ENCODE data around the gene BCAS3.
A peak's percentile ranks its signal among the peaks of the same experiment; 100 is the strongest.

Gene BCAS3

DNA sequence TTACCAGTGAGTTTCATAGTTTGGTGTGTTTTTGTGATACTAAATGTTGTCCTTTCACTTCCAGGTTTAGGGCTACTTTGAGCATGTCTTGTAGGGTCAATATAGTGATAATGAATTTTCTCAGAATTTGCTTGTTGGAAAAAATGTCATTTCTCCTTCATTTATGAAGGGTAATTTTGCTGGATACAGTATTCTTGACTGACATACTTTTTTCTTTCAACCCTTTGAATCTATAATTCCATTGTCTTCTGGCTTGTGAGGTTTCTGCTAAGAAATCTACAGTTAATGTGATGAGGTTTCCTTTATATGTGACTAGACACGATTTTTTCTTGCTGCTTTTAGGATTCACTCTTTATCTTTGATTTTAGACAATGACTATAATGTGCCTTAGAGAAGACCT, 219.3 kb downstream of the BCAS3 start:
- Histone ChIP-seq H3K4ac (ENCODE audit: low read depth in 1 of 2, low read length in 2 of 2) (no peak overlapping the region), H3K14ac (ENCODE audit: low read length in 2 of 2) (no peak overlapping the region), H3K18ac (ENCODE audit: low read depth in 1 of 2, low read length in 2 of 2) (no peak overlapping the region), H2BK12ac (ENCODE audit: low read length in 2 of 2) (no peak overlapping the region), H4K91ac (ENCODE audit: low read length) (no peak overlapping the region), H3K23ac (ENCODE audit: low read length in 2 of 2) (no peak overlapping the region), H2BK120ac (ENCODE audit: low read depth, low read length) (no peak overlapping the region), H3K27ac (ENCODE audit: low read length, poor library complexity, severe bottlenecking) (no peak overlapping the region), H3K36me3 (ENCODE audit: control insufficient read depth in 1 of 2, insufficient read depth in 2 of 2, low read depth in 1 of 2, low read length in 2 of 2) (no peaks in the 10 kb centered on the region), H2AFZ (ENCODE audit: low read depth, low read length) (no peak overlapping the region), H2BK15ac (ENCODE audit: low read depth, poor library complexity, severe bottlenecking) (no peak overlapping the region), H2BK5ac (ENCODE audit: low read depth, low read length, poor library complexity, severe bottlenecking) (no peak overlapping the region), H3K9me3 (ENCODE audit: control insufficient read depth, low read length) (peaks cover 25% of the 10 kb centered on the region), H2AK5ac (ENCODE audit: low read length, severe bottlenecking) (no peak overlapping the region), H3K9ac (ENCODE audit: low read length) (no peak overlapping the region), H4K8ac (ENCODE audit: low read length) (no peak overlapping the region), H3K27me3 (ENCODE audit: control insufficient read depth in 1 of 2, insufficient read depth in 1 of 2, low read length in 2 of 2) (no peaks in the 10 kb centered on the region), H3K79me1 (replicated peaks; ENCODE audit: low read length, poor library complexity, severe bottlenecking) (peaks cover 9% of the 10 kb centered on the region), H3K4me1 (ENCODE audit: control insufficient read depth, insufficient read depth, low read depth, low read length) (no peaks in the 10 kb centered on the region), H3K4me3 (ENCODE audit: insufficient read depth in 1 of 2, low read depth in 1 of 2, low read length in 2 of 2) (no peak overlapping the region), H3K4me2 (ENCODE audit: low read length, poor library complexity, severe bottlenecking) (no peak overlapping the region)
- DNase-seq, result no peak
- WGBS, result 57% methylated on average over 1 of the region's 1 CpG

DNA sequence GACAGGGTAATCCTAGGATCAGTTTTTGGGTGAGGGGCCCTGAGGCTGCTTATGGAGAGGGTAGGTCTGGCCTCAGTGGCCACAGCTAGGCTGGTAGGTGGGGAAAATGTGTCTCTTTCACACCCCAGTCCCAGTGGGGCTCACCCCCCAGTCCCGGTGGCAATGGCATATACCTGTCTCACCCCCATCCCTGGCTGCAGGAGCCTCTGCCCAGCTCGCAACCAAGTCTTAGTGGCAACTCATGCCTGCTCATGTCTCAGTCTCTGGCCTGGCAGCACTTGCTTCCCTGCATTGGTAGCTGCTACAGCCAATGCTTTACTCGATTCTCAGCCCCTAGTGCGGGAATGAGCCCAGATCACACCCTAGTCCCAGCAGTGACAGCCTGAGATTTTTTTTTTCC, 221.5 kb downstream of the BCAS3 start:
- Histone ChIP-seq H2BK15ac (ENCODE audit: low read depth, poor library complexity, severe bottlenecking) (no peak overlapping the region), H3K4me3 (ENCODE audit: insufficient read depth in 1 of 2, low read depth in 1 of 2, low read length in 2 of 2) (no peak overlapping the region), H3K27ac (ENCODE audit: low read length, poor library complexity, severe bottlenecking) (no peak overlapping the region), H3K36me3 (ENCODE audit: control insufficient read depth in 1 of 2, insufficient read depth in 2 of 2, low read depth in 1 of 2, low read length in 2 of 2) (no peaks in the 10 kb centered on the region), H3K9ac (ENCODE audit: low read length) (no peak overlapping the region), H2AFZ (ENCODE audit: low read depth, low read length) (no peak overlapping the region), H3K18ac (ENCODE audit: low read depth in 1 of 2, low read length in 2 of 2) (peak overlapping the region in 1 of 2 experiments; percentile 11), H3K4ac (ENCODE audit: low read depth in 1 of 2, low read length in 2 of 2) (no peak overlapping the region), H3K9me3 (ENCODE audit: control insufficient read depth, low read length) (peaks cover 14% of the 10 kb centered on the region), H2BK12ac (ENCODE audit: low read length in 2 of 2) (no peak overlapping the region), H3K14ac (ENCODE audit: low read length in 2 of 2) (no peak overlapping the region), H2BK120ac (ENCODE audit: low read depth, low read length) (no peak overlapping the region), H4K8ac (ENCODE audit: low read length) (no peak overlapping the region), H4K91ac (ENCODE audit: low read length) (no peak overlapping the region), H3K79me1 (replicated peaks; ENCODE audit: low read length, poor library complexity, severe bottlenecking) (peaks cover 9% of the 10 kb centered on the region), H3K23ac (ENCODE audit: low read length in 2 of 2) (no peak overlapping the region), H2BK5ac (ENCODE audit: low read depth, low read length, poor library complexity, severe bottlenecking) (no peak overlapping the region), H3K27me3 (ENCODE audit: control insufficient read depth in 1 of 2, insufficient read depth in 1 of 2, low read length in 2 of 2) (no peaks in the 10 kb centered on the region), H2AK5ac (ENCODE audit: low read length, severe bottlenecking) (no peak overlapping the region), H3K4me1 (ENCODE audit: control insufficient read depth, insufficient read depth, low read depth, low read length) (no peaks in the 10 kb centered on the region), H3K4me2 (ENCODE audit: low read length, poor library complexity, severe bottlenecking) (no peak overlapping the region)
- WGBS, result 99% methylated on average over 4 of the region's 4 CpGs
- DNase-seq, result no peak

DNA sequence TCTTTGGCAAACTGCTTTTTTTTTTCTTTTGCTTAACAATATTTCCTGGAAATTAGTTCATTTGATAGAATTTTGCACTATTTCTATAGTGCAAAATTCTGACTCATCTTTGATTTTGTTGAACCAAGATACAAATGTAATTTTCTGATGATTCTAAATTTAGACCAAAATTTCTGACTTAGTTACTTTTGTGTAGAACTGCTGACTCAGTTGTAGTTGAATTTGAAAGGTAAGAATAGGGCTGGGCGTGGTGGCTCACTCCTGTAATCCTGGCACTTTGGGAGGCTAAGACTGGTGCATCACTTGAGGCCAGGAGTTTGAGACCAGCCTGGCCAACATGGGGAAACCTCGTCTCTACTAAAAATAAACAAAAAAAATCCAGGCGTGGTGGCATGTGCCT, 223.0 kb downstream of the BCAS3 start:
- peaks cover 14% of the 10 kb centered on the region for H3K9me3 ChIP-seq (ENCODE audit: control insufficient read depth, low read length)
- no peaks in the 10 kb centered on the region for H3K36me3 ChIP-seq (ENCODE audit: control insufficient read depth in 1 of 2, insufficient read depth in 2 of 2, low read depth in 1 of 2, low read length in 2 of 2)

DNA sequence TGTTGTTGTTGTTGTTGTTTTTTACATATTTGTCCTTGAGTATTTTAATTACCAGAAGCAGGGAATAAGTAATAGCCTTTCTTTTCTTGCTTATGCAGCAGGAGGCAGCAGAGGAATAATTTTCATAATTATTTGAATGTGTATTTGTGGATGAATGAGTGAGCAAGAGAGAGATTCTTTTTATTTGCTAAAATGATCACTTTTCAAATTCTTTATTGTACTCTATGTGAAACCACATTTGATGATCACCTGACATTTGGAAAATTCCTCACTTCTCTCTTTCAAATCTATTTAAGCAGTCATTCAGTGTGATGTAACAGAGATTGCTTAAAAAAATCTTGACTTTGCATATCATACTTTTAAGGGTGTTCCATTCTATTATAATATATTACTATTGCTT, 223.6 kb downstream of the BCAS3 start:
- H3K4ac ChIP-seq (ENCODE audit: low read depth in 1 of 2, low read length in 2 of 2), result no peak overlapping the region
- H3K9ac ChIP-seq (ENCODE audit: low read length), result no peak overlapping the region
- H2AK5ac ChIP-seq (ENCODE audit: low read length, severe bottlenecking), result no peak overlapping the region
- no peaks in the 10 kb centered on the region for H3K27me3 ChIP-seq (ENCODE audit: control insufficient read depth in 1 of 2, insufficient read depth in 1 of 2, low read length in 2 of 2)
- no peak overlapping the region for H4K8ac ChIP-seq (ENCODE audit: low read length)
- H3K18ac ChIP-seq (ENCODE audit: low read depth in 1 of 2, low read length in 2 of 2), result no peak overlapping the region
- H2BK5ac ChIP-seq (ENCODE audit: low read depth, low read length, poor library complexity, severe bottlenecking), result no peak overlapping the region
- no peak overlapping the region for H4K91ac ChIP-seq (ENCODE audit: low read length)
- no peak overlapping the region for H2AFZ ChIP-seq (ENCODE audit: low read depth, low read length)
- H3K4me3 ChIP-seq (ENCODE audit: insufficient read depth in 1 of 2, low read depth in 1 of 2, low read length in 2 of 2), result no peak overlapping the region
- no peaks in the 10 kb centered on the region for H3K36me3 ChIP-seq (ENCODE audit: control insufficient read depth in 1 of 2, insufficient read depth in 2 of 2, low read depth in 1 of 2, low read length in 2 of 2)
- no peak overlapping the region for H2BK15ac ChIP-seq (ENCODE audit: low read depth, poor library complexity, severe bottlenecking)
- no peak overlapping the region for H2BK120ac ChIP-seq (ENCODE audit: low read depth, low read length)
- H3K27ac ChIP-seq (ENCODE audit: low read length, poor library complexity, severe bottlenecking), result no peak overlapping the region
- H3K9me3 ChIP-seq (ENCODE audit: control insufficient read depth, low read length), result peaks cover 10% of the 10 kb centered on the region
- no peak overlapping the region for H3K23ac ChIP-seq (ENCODE audit: low read length in 2 of 2)
- no peak overlapping the region for H3K14ac ChIP-seq (ENCODE audit: low read length in 2 of 2)
- H3K4me2 ChIP-seq (ENCODE audit: low read length, poor library complexity, severe bottlenecking), result no peak overlapping the region
- peaks cover 9% of the 10 kb centered on the region for H3K79me1 ChIP-seq (replicated peaks; ENCODE audit: low read length, poor library complexity, severe bottlenecking)
- DNase-seq, result no peak
- no peaks in the 10 kb centered on the region for H3K4me1 ChIP-seq (ENCODE audit: control insufficient read depth, insufficient read depth, low read depth, low read length)
- no peak overlapping the region for H2BK12ac ChIP-seq (ENCODE audit: low read length in 2 of 2)

More for the DNA sequence above, 223.0 kb downstream of the BCAS3 start:
- no peak overlapping the region for H3K4ac ChIP-seq (ENCODE audit: low read depth in 1 of 2, low read length in 2 of 2)
- no peak overlapping the region for H2BK12ac ChIP-seq (ENCODE audit: low read length in 2 of 2)
- no peak overlapping the region for H2AK5ac ChIP-seq (ENCODE audit: low read length, severe bottlenecking)
- H3K4me1 ChIP-seq (ENCODE audit: control insufficient read depth, insufficient read depth, low read depth, low read length), result no peaks in the 10 kb centered on the region
- H3K79me1 ChIP-seq (replicated peaks; ENCODE audit: low read length, poor library complexity, severe bottlenecking), result peaks cover 9% of the 10 kb centered on the region
- H3K23ac ChIP-seq (ENCODE audit: low read length in 2 of 2), result no peak overlapping the region
- H3K27me3 ChIP-seq (ENCODE audit: control insufficient read depth in 1 of 2, insufficient read depth in 1 of 2, low read length in 2 of 2), result no peaks in the 10 kb centered on the region
- no peak overlapping the region for H3K14ac ChIP-seq (ENCODE audit: low read length in 2 of 2)
- no peak overlapping the region for H3K27ac ChIP-seq (ENCODE audit: low read length, poor library complexity, severe bottlenecking)
- H3K4me2 ChIP-seq (ENCODE audit: low read length, poor library complexity, severe bottlenecking), result no peak overlapping the region
- no peak overlapping the region for H4K91ac ChIP-seq (ENCODE audit: low read length)
- H3K9ac ChIP-seq (ENCODE audit: low read length), result no peak overlapping the region
- no peak overlapping the region for H2BK120ac ChIP-seq (ENCODE audit: low read depth, low read length)
- no peak overlapping the region for H4K8ac ChIP-seq (ENCODE audit: low read length)
- H2AFZ ChIP-seq (ENCODE audit: low read depth, low read length), result no peak overlapping the region
- no peak overlapping the region for H2BK15ac ChIP-seq (ENCODE audit: low read depth, poor library complexity, severe bottlenecking)
- H2BK5ac ChIP-seq (ENCODE audit: low read depth, low read length, poor library complexity, severe bottlenecking), result no peak overlapping the region
- DNase-seq, result no peak
- H3K18ac ChIP-seq (ENCODE audit: low read depth in 1 of 2, low read length in 2 of 2), result no peak overlapping the region
- no peak overlapping the region for H3K4me3 ChIP-seq (ENCODE audit: insufficient read depth in 1 of 2, low read depth in 1 of 2, low read length in 2 of 2)
- 72% methylated on average over 3 of the region's 3 CpGs for WGBS

Data from mesenchymal stem cell (in vitro differentiated cells and primary cell).